ENCODE data around the gene NMT1.

Gene NMT1

DNA sequence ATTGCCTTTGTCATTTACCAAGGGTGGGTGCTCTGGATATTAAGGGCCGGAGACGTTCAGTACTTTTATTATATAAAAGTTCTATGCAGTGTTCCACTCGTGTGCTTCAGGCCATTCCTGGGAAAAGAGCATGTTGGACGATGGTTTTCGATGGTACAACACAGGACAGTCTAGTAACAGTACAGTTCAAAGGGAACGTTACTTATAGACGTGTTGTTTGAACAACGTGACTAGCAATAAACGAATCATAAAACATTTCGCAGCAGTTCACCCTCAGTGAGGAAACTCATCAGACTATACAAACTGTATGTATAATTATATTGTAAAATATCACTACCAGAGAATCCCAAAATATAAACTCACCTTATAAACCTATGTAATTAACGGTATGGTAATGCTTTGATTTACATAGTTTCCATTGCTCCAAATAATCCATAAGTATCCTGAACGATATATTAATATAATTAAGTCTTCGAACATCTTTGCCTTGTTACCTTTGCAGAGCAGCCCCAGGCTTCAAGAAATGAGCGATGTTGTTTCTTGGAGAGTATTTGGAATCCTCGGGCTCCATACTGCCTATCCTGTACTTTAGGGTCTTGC lies 589 bp downstream of the NMT1 start:
- Histone ChIP-seq H3K9me3 (ENCODE audit: control insufficient read depth in 1 of 2, low read length in 2 of 2) (no peaks in the 10 kb centered on the region), H3K4me1 (ENCODE audit: control insufficient read depth in 1 of 2, insufficient read depth in 2 of 2, low read length in 2 of 2) (peaks cover 5 to 43% of the 10 kb centered on the region in 2 donors), H3K27me3 (ENCODE audit: low read depth, low read length) (no peaks in the 10 kb centered on the region)

DNA sequence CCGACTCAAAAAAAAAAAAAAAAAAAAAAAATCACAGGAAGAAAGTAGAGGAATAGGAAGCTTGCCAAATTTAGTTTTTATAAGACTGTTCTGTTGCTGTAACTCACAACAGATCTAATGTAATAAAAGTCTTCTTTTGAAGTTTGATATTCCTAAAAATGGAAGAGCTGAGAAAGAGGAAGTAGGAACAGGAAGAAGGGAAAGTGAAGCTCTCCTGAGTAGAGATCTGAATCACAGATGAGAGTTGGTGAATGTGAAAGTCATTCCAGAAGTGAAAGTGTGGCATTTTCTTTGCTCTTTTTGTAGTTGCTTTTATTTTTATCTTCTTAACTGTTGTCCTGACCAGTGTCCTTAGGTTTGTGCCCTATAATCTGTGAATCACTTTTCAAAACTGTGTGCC lies 2.1 kb downstream of the NMT1 start:
- Histone ChIP-seq H3K9me3 (ENCODE audit: control insufficient read depth in 1 of 2, low read length in 2 of 2) (no peaks in the 10 kb centered on the region), H3K4me1 (ENCODE audit: control insufficient read depth in 1 of 2, insufficient read depth in 2 of 2, low read length in 2 of 2) (peaks cover 5 to 43% of the 10 kb centered on the region in 2 donors), H3K4me3 (ENCODE audit: low read depth in 1 of 2, low read length in 2 of 2) (no peak overlapping the region), H3K27me3 (ENCODE audit: low read depth, low read length) (no peaks in the 10 kb centered on the region), H3K27ac (ENCODE audit: low read length) (no peak overlapping the region), H3K36me3 (ENCODE audit: control insufficient read depth in 1 of 2, insufficient read depth in 2 of 2, low read length in 2 of 2) (peaks cover 0 to 3% of the 10 kb centered on the region in 2 donors)

More for the DNA sequence above, 589 bp downstream of the NMT1 start:
- peaks cover 0 to 3% of the 10 kb centered on the region in 2 donors for H3K36me3 ChIP-seq (ENCODE audit: control insufficient read depth in 1 of 2, insufficient read depth in 2 of 2, low read length in 2 of 2)
- H3K4me3 ChIP-seq (ENCODE audit: low read depth in 1 of 2, low read length in 2 of 2) = peak overlapping the region; percentile 86 to 88
- peak overlapping the region; percentile 97 for H3K27ac ChIP-seq (ENCODE audit: low read length)

DNA sequence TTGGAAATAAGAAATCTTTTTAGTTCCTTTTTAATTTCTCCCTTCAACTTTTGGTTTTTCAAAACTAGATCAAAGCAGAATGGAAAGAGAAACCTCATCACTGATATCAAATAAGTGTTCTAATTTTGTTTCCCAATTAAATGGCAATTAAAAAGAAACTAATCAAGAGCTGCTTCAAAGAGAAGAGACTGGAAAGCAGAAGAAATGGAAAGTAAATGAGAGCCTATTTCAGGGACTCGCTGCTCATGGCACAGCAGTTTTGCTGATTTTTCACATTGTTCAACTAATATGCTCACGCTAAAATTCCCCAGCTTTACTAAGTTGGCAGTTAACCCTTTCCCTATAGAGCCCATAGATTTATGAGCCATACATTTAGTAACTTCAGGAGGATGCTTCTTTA lies 6.5 kb downstream of the NMT1 start:
- Histone ChIP-seq H3K36me3 (ENCODE audit: control insufficient read depth in 1 of 2, insufficient read depth in 2 of 2, low read length in 2 of 2) (peaks cover 9 to 15% of the 10 kb centered on the region in 2 donors), H3K4me1 (ENCODE audit: control insufficient read depth in 1 of 2, insufficient read depth in 2 of 2, low read length in 2 of 2) (peaks cover 1 to 25% of the 10 kb centered on the region in 2 donors), H3K27ac (ENCODE audit: low read length) (no peak overlapping the region), H3K27me3 (ENCODE audit: low read depth, low read length) (no peaks in the 10 kb centered on the region), H3K9me3 (ENCODE audit: control insufficient read depth in 1 of 2, low read length in 2 of 2) (no peaks in the 10 kb centered on the region), H3K4me3 (ENCODE audit: low read depth in 1 of 2, low read length in 2 of 2) (no peak overlapping the region)

DNA sequence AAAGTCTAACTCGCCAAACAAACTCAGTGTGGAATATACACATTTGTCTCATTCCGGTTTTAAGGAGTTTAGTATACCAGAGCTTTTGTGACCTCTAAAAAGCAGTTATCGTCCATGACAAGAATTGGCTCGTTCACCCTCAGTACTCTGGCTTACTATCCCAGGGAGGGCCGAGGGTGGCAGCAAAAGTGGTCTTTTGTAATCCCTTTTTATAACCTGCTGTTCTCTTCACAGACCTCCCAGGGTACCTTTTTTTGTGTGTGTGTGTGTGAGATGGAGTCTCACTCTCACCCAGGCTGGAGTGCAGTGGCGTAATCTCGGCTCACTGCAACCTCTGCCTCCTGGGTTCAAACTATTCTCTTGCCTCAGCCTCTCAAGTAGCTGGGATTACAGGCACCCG lies 8.9 kb downstream of the NMT1 start:
- Histone ChIP-seq H3K4me3 (ENCODE audit: low read depth in 1 of 2, low read length in 2 of 2) (no peak overlapping the region), H3K4me1 (ENCODE audit: control insufficient read depth in 1 of 2, insufficient read depth in 2 of 2, low read length in 2 of 2) (peaks cover 5 to 11% of the 10 kb centered on the region in 2 donors), H3K9me3 (ENCODE audit: control insufficient read depth in 1 of 2, low read length in 2 of 2) (no peaks in the 10 kb centered on the region), H3K27ac (ENCODE audit: low read length) (no peak overlapping the region), H3K36me3 (ENCODE audit: control insufficient read depth in 1 of 2, insufficient read depth in 2 of 2, low read length in 2 of 2) (peaks cover 9 to 19% of the 10 kb centered on the region in 2 donors), H3K27me3 (ENCODE audit: low read depth, low read length) (no peaks in the 10 kb centered on the region)

DNA sequence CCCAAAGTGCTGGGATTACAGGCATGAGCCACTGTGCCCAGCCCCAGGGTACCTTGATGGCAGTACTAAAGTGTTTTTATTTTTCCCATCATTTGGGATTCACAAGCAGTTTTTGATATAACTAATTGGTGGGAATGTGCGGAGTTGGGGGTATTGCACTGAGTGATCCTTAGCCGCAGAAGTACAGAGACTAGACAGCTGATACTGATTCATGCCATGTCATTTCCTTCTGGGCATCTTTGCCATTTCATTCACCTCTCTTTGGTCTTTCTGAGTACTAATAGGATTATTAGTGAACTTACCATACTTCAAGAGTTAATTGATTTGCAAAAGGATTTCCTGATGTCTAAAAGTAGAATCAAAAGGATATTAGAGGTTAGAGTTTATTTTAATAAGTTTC lies 9.7 kb downstream of the NMT1 start:
- Histone ChIP-seq H3K4me1 (ENCODE audit: control insufficient read depth in 1 of 2, insufficient read depth in 2 of 2, low read length in 2 of 2) (peaks cover 5 to 10% of the 10 kb centered on the region in 2 donors), H3K36me3 (ENCODE audit: control insufficient read depth in 1 of 2, insufficient read depth in 2 of 2, low read length in 2 of 2) (peaks cover 9 to 19% of the 10 kb centered on the region in 2 donors), H3K4me3 (ENCODE audit: low read depth in 1 of 2, low read length in 2 of 2) (no peak overlapping the region)

DNA sequence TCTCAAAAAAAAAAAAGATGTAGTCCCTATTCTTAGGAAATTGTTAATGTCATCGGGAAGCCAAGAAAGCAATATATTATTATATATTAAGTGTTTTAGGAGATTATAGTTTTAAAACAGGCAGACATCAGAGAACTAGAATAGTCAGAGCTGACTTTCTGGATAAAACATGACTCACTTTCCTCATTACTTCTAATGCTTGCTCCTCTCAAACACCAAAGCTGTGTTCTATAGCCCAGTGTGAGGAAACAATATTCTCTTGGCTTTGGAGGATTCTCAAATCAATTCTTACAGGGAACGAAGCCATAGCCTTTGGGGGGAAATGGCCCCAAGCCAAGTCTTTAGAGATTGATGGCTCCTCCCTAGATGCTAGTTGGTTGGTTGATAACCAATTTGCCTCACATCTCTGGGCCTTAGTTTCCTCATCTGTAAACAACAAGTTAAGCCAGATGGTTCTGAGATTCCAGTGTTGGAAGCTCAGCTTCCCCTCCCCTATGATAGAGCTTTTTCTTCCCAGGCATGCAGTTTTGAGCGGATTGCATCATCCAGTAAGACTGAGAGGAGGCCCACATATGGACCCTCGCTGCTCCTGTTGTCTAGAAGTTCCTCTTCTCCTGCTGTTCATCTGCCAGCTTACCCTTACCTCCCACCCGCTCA lies 12.4 kb downstream of the NMT1 start:
- no peaks in the 10 kb centered on the region for H3K27me3 ChIP-seq (ENCODE audit: low read depth, low read length)
- peaks cover 5 to 11% of the 10 kb centered on the region in 2 donors for H3K4me1 ChIP-seq (ENCODE audit: control insufficient read depth in 1 of 2, insufficient read depth in 2 of 2, low read length in 2 of 2)
- no peak overlapping the region for H3K4me3 ChIP-seq (ENCODE audit: low read depth in 1 of 2, low read length in 2 of 2)
- H3K36me3 ChIP-seq (ENCODE audit: control insufficient read depth in 1 of 2, insufficient read depth in 2 of 2, low read length in 2 of 2) = peaks cover 9 to 19% of the 10 kb centered on the region in 2 donors
- H3K27ac ChIP-seq (ENCODE audit: low read length) = no peak overlapping the region
- no peaks in the 10 kb centered on the region for H3K9me3 ChIP-seq (ENCODE audit: control insufficient read depth in 1 of 2, low read length in 2 of 2)

More for the DNA sequence above, 9.7 kb downstream of the NMT1 start:
- no peaks in the 10 kb centered on the region for H3K9me3 ChIP-seq (ENCODE audit: control insufficient read depth in 1 of 2, low read length in 2 of 2)
- H3K27ac ChIP-seq (ENCODE audit: low read length) = no peak overlapping the region
- no peaks in the 10 kb centered on the region for H3K27me3 ChIP-seq (ENCODE audit: low read depth, low read length)

DNA sequence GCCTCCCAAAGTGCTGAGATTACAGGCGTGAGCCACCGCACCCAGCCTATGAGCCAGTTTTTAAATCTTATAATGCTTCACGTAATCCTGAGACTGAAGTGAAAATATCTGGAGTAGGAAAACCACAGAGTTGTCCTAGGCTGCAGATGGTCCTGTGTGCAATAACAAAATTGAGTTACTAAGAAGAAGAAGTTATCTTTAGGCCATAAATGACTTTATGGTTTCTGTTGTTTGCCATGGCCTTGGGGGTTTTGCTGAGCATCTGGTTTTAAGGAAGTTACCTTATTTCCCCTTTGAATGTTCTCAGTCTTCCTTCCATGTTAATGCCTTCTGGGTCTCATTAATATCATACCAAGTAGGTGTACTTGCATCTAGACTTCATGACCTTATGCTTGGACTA lies 16.5 kb downstream of the NMT1 start:
- H3K27ac ChIP-seq (ENCODE audit: low read length) = no peak overlapping the region
- no peaks in the 10 kb centered on the region for H3K27me3 ChIP-seq (ENCODE audit: low read depth, low read length)
- no peaks in the 10 kb centered on the region for H3K9me3 ChIP-seq (ENCODE audit: control insufficient read depth in 1 of 2, low read length in 2 of 2)
- H3K4me3 ChIP-seq (ENCODE audit: low read depth in 1 of 2, low read length in 2 of 2) = no peak overlapping the region
- H3K4me1 ChIP-seq (ENCODE audit: control insufficient read depth in 1 of 2, insufficient read depth in 2 of 2, low read length in 2 of 2) = peaks cover 5 to 19% of the 10 kb centered on the region in 2 donors
- peaks cover 15 to 19% of the 10 kb centered on the region in 2 donors for H3K36me3 ChIP-seq (ENCODE audit: control insufficient read depth in 1 of 2, insufficient read depth in 2 of 2, low read length in 2 of 2)

DNA sequence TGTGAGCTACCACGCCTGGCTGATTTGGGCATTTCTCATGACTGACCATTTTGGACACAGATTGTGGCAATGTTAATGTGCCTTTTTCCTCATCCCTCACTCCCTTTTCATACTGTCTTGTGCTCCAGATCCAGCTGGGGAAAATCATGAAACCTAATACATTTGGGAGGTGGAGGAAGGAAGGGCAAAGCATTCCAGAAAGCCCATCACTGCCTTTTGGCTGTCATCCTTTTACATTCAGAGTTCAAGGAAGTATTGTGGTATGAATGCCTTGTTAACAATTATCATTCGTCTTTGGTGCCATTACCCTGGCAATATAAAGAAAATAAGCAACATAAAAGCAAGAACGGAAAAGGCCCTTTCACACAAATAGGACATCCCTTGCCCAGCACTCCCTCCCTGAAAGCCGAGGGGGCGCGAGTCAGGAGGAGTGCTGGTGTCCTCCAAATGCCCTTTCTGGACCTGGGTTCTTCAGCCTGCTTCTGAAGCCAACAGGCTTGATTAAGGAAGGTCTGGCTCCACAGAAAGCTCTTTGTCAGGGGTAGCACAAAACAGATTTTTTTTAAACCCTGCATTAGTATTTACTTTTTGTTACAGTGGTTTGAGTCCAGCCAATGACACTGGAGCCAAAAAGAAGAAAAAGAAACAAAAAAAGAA lies 20.1 kb downstream of the NMT1 start:
- H3K27ac ChIP-seq (ENCODE audit: low read length) = no peak overlapping the region
- no peaks in the 10 kb centered on the region for H3K9me3 ChIP-seq (ENCODE audit: control insufficient read depth in 1 of 2, low read length in 2 of 2)
- H3K27me3 ChIP-seq (ENCODE audit: low read depth, low read length) = no peaks in the 10 kb centered on the region
- H3K36me3 ChIP-seq (ENCODE audit: control insufficient read depth in 1 of 2, insufficient read depth in 2 of 2, low read length in 2 of 2) = peaks cover 18 to 41% of the 10 kb centered on the region in 2 donors
- H3K4me3 ChIP-seq (ENCODE audit: low read depth in 1 of 2, low read length in 2 of 2) = no peak overlapping the region
- H3K4me1 ChIP-seq (ENCODE audit: control insufficient read depth in 1 of 2, insufficient read depth in 2 of 2, low read length in 2 of 2) = peaks cover 0 to 12% of the 10 kb centered on the region in 2 donors

DNA sequence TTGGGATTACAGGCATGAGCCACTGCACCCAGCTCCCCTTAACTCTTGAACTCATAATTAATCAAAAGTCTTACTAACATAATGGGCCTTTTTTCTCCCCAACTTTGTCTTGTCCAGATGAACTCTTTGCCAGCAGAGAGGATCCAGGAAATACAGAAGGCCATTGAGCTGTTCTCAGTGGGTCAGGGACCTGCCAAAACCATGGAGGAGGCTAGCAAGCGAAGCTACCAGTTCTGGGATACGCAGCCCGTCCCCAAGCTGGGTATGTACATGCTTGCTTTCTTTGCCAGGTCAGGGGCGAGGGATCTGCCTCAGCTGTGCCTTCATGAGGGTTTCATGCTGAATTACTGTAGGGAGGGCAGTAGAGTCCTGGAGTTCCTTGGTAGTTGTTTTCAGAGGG lies 25.3 kb downstream of the NMT1 start:
- no peaks in the 10 kb centered on the region for H3K9me3 ChIP-seq (ENCODE audit: control insufficient read depth in 1 of 2, low read length in 2 of 2)
- H3K4me1 ChIP-seq (ENCODE audit: control insufficient read depth in 1 of 2, insufficient read depth in 2 of 2, low read length in 2 of 2) = peaks cover 0 to 6% of the 10 kb centered on the region in 2 donors
- peaks cover 53 to 68% of the 10 kb centered on the region in 2 donors for H3K36me3 ChIP-seq (ENCODE audit: control insufficient read depth in 1 of 2, insufficient read depth in 2 of 2, low read length in 2 of 2)
- no peak overlapping the region for H3K4me3 ChIP-seq (ENCODE audit: low read depth in 1 of 2, low read length in 2 of 2)
- no peaks in the 10 kb centered on the region for H3K27me3 ChIP-seq (ENCODE audit: low read depth, low read length)
- H3K27ac ChIP-seq (ENCODE audit: low read length) = no peak overlapping the region

DNA sequence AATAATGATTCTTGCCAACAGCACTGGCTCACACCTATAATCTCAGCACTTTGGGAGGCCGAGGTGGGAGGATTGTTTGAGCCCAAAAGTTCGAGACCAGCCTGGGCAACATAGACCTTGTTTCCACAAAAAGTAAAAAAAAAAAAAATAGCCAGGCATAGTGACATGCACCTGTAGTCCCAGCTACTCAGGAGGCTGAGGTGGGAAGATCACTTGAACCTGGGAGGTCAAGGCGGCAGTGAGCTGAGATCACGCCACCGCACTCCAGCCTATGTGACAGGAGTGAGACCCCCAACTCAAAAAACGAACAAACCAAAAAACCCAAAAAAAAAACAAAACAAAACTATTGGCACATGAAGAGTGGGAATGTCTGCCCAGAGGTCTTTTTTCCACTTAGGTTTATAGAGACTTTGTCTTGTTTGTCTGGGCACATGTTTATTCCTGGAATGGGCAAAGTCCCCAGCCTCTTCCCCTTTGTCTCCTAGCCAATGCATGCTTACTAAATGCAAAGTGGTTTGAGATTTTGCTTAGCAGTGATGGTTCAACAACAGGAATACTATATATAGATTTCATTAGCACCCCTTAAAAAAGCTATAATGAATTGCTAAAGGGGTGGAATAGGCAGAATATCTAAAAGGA lies 25.9 kb downstream of the NMT1 start:
- Histone ChIP-seq H3K4me1 (ENCODE audit: control insufficient read depth in 1 of 2, insufficient read depth in 2 of 2, low read length in 2 of 2) (peaks cover 0 to 9% of the 10 kb centered on the region in 2 donors), H3K4me3 (ENCODE audit: low read depth in 1 of 2, low read length in 2 of 2) (no peak overlapping the region), H3K27ac (ENCODE audit: low read length) (no peak overlapping the region), H3K9me3 (ENCODE audit: control insufficient read depth in 1 of 2, low read length in 2 of 2) (no peaks in the 10 kb centered on the region), H3K36me3 (ENCODE audit: control insufficient read depth in 1 of 2, insufficient read depth in 2 of 2, low read length in 2 of 2) (peaks cover 54 to 62% of the 10 kb centered on the region in 2 donors), H3K27me3 (ENCODE audit: low read depth, low read length) (no peaks in the 10 kb centered on the region)

DNA sequence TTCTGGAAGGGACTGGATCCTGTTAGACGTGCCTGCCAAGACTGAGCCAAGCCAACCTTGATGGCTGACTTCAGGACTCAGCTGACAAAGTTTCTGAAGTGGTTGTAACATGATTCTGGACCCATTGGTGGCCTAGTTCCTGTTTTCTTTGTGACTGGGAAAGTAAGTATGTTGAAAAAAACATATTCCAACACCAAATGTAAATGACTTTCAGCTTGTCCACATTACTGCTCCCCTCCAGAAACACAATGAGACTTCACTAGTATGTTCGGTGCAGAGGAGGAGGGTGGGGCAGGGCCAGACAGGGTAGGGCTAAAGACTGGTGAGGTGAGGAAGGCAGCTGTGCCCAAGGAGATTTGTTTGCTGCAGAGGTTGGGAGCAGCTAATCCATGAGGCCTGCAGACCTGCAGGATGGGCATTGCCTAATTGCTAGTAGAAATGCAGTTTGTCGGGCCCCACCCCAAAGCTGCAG lies 26.4 kb downstream of the NMT1 start:
- peaks cover 50 to 56% of the 10 kb centered on the region in 2 donors for H3K36me3 ChIP-seq (ENCODE audit: control insufficient read depth in 1 of 2, insufficient read depth in 2 of 2, low read length in 2 of 2)

More for the DNA sequence above, 26.4 kb downstream of the NMT1 start:
- Histone ChIP-seq H3K4me3 (ENCODE audit: low read depth in 1 of 2, low read length in 2 of 2) (no peak overlapping the region), H3K9me3 (ENCODE audit: control insufficient read depth in 1 of 2, low read length in 2 of 2) (no peaks in the 10 kb centered on the region), H3K27ac (ENCODE audit: low read length) (no peak overlapping the region), H3K27me3 (ENCODE audit: low read depth, low read length) (no peaks in the 10 kb centered on the region), H3K4me1 (ENCODE audit: control insufficient read depth in 1 of 2, insufficient read depth in 2 of 2, low read length in 2 of 2) (peaks cover 0 to 14% of the 10 kb centered on the region in 2 donors)
